AG09319 (cell line): ENCODE measurements around the gene TFDP2.
A peak's percentile ranks its signal among the peaks of the same experiment; 100 is the strongest.
"Not testable (repeated sequence)": the region's sequence is repeated elsewhere in the genome, so short reads cannot be mapped to it uniquely, and the experiment has no call there.

ENCODE experiments used
- DNase-seq: peaks from one replicate; pipeline ENCODE4 v3.0.0-alpha.2; 2010; ENCODE audit warnings: low read depth; ENCODE audit errors: extremely low read depth
- TF ChIP-seq, protein P1 (sequence below): IDR thresholded peaks from 2 replicates; pipeline ENCODE4 v1.5.1; 2011; ENCODE audit warnings: low read depth, mild to moderate bottlenecking, inconsistent platforms, low read length, moderate library complexity

TFDP2 gene

DNA sequence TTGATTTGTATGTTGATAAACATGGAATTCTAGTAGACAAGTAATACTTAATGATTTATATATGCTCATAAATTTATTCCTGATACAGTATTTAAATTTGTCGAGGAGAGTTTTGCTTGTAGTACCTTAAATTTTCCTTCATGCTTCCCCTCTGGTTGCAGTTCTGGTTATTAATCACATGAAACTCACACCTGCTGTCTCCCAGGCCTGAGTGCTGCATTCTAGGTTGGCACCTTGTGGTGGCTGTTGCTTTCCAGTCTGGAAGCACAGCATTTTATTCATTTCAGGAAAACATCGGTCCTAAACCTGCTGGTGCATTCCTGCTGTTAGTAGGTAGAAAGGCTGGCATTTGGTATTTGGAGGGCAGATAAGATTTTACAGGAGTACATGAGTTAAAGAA is 228.0 kb downstream of the TFDP2 start:
- TF ChIP-seq, protein P1, sequence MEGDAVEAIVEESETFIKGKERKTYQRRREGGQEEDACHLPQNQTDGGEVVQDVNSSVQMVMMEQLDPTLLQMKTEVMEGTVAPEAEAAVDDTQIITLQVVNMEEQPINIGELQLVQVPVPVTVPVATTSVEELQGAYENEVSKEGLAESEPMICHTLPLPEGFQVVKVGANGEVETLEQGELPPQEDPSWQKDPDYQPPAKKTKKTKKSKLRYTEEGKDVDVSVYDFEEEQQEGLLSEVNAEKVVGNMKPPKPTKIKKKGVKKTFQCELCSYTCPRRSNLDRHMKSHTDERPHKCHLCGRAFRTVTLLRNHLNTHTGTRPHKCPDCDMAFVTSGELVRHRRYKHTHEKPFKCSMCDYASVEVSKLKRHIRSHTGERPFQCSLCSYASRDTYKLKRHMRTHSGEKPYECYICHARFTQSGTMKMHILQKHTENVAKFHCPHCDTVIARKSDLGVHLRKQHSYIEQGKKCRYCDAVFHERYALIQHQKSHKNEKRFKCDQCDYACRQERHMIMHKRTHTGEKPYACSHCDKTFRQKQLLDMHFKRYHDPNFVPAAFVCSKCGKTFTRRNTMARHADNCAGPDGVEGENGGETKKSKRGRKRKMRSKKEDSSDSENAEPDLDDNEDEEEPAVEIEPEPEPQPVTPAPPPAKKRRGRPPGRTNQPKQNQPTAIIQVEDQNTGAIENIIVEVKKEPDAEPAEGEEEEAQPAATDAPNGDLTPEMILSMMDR, result no peak
- DNase-seq, result no peak

DNA sequence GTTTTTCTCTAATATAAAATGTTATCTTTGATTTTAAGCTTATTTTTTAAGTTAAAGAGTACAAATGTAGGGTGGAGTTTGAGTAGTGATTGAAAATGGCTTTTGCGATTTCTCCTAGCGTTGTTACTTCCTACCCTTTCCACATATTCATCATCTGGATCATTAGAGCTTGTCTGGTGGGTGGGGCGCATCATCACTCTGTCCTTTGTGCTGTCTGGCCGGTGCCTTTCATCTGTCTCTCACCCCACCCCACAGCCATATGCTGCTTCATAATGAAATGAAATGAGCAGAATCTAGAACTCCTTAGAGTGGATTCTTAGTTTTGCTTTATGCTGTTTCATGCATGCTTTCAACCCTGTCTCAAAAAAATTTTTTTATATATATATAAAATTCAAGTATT is 228.6 kb downstream of the TFDP2 start:
- TF ChIP-seq, protein P1, result no peak
- DNase-seq, result no peak

DNA sequence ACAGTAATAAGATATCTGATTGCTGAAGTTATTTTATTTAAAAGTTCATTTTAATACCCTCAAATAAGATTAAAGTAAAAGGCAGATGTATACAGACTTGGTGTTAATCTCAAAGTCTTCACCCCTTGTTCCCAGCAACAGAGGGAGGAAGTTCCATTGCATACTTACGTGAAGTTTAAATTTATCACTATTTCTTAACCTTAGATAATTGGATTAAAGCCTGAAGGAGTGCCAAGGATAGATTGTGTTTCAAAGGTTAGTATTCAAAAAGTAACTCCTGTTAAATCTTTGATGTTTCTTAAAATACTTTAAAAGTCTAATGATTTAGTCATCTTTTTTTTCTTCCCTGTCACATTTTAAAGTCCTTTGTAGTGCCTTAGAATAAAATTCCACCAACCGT is 233.6 kb downstream of the TFDP2 start:
- DNase-seq, result no peak
- TF ChIP-seq, protein P1, result no peak

DNA sequence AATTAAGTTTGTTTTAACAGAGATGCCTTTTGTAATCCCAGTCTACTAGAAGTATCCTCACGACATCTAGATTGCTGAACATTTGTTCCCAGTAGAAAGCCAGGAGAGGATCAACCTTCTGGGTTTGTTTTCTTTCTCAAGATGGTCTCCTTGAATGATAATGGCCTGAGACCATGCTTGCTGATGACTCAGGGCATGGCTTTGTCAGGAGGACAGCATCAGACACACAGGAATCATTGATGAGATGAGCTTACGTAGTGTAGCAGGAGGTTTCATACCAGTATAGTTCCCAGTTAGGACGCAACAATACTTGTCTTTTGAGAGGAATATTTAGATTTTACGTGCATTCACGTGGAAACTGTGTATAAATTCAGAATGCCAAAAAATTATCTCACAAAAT is 234.3 kb downstream of the TFDP2 start:
- TF ChIP-seq, protein P1, result no peak
- no peak for DNase-seq

DNA sequence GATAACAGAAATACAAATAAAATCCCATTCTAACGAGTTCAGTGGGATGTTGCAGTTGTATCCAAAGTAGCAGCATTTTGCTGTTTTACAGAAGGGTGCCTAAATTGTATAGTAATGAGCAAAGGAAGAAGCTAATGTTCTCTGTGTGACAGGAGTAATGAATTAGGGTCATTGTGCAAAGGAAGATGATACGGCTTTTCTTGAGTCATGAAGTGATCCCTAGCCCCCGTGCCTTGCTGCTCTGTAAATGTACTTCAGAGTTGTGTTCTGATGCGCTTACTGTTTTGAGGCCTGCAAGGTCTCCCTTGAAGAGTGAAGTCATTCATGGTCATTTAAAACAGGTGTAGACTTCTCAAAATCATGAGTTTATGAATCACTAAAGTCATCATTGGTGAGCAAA is 235.0 kb downstream of the TFDP2 start:
- TF ChIP-seq, protein P1, result no peak
- DNase-seq, result no peak

DNA sequence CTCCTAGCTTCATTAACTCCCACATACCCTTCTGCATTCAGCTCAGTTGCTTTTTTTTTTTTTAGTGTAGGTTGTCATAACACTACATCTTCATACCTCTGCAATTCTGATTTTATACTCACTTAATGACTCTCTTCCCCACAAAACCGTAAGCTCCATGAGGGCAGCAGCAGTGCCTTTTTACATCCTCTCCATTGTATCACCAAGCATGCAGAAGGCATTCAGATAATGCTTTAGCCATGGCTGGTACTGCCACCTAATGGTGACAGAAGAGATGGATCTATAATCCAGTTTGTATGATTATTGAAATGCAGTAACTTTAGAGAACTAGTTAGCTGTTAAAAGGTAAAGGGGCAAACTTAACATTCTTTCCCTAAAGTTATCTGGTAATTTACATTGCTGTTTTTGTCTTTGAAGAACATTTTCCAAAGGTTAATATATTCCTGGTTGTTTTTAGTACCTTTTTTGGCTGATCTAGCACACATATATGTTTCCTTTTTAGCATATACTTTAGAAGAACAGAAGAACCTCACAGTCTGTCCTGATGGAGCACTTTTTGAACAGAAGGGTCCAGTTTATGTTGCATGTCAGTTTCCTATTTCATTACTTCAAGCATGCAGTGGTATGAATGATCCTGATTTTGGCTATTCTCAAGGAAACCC is 236.1 kb downstream of the TFDP2 start:
- TF ChIP-seq, protein P1, result peak; percentile 62
- DNase-seq, result peak; percentile 14

DNA sequence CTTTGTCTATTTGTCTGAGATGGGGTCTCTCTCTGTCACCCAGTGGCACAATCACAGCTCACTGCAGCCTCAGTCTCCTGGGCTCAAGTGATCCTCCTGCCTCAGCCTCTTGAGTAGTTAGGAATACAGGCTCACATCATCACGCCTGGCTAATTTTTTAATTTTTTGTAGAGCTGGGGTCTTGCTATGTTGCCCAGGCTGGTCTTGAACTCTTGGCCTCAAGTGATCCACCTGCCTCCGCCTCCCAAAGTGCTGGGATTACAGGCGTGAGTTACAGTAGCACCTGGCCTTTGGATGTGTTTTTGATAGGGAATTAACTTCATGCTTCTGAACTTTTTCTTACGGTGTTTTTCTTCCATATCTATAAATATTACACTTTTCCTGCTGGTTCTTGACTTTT is 239.4 kb downstream of the TFDP2 start:
- DNase-seq, result not testable (repeated sequence)

DNA sequence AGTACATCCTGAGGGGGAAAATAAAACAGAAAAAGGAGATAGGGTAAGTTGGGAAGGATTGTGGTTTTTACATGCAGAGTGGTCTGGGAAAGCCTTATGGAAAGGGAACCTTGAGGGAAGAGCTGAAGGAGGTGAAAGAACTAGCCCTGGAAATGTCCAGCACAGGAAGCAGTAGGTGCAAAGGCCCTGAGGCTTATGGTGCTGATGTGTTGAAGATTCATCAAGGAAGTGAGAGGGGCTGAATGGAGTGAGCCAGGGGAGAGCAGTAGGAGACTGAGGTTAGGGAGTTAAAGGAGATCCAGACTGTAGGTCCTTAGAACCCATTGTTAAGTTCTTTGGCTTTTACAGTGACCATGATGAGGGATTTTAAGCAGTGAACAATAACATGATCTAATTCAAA is 239.9 kb downstream of the TFDP2 start:
- TF ChIP-seq, protein P1, result no peak
- no peak for DNase-seq
